Upper lobe of right lung (tissue), 1 donor: ENCODE results near the gene NUDT5. TPM values are rescaled to one million over a fixed set of nuclear protein-coding genes. Genes with fewer than 3 reads are reported as not detected.

Experiments used
- ATAC-seq: fragments of 200-7000 bp; cut with Tn5 transposase; one replicate; pipeline ENCODE4 v1.9.1; 2020; ENCODE audit warnings: mild to moderate bottlenecking, moderate library complexity
- DNase-seq: peaks from one replicate; pipeline ENCODE4 v3.0.0-alpha.2; 2020
- H3K27ac ChIP-seq: fragments of 200-600 bp; one replicate; pipeline ENCODE4 v1.8.0; 2022
- H3K27me3 ChIP-seq: fragments of 200-600 bp; one replicate; pipeline ENCODE4 v1.8.0; 2022; ENCODE audit warnings: mild to moderate bottlenecking
- H3K36me3 ChIP-seq: fragments of 200-600 bp; one replicate; pipeline ENCODE4 v1.8.0; 2022
- H3K4me1 ChIP-seq: fragments of 200-600 bp; one replicate; pipeline ENCODE4 v1.8.0; 2022
- H3K4me3 ChIP-seq: fragments of 200-600 bp; one replicate; pipeline ENCODE4 v1.8.0; 2022; ENCODE audit warnings: mild to moderate bottlenecking
- H3K9me3 ChIP-seq: fragments of 200-600 bp; one replicate; pipeline ENCODE4 v1.8.0; 2022
- CTCF ChIP-seq: fragments of 200-600 bp; IDR thresholded peaks from one replicate; pipeline ENCODE4 v1.8.0; 2022; ENCODE audit warnings: antibody characterized with exemption
- intact Hi-C: fragments of 100-400 bp; cut with DNase I; formaldehyde crosslinking; loops from one replicate; pipeline ENCODE4 v1.11.0; 2022
- long read RNA-seq: library from polyadenylated mRNA; unstranded; transcript quantifications from one replicate; pipeline ENCODE4 v2.0.0, GENCODE V29; 2021
- total RNA-seq: library from RNA; stranded (reverse); fragmentation: NEBNext Ultra II Directional; extraction: Animal tissue kit (Norgen Biotek cat#: 25700); gene quantifications from one replicate; pipeline ENCODE4 v1.2.1, GENCODE V29; 2021
- donor health status: DM: no; HTN: yes; CAD: no; lungs with severe emphysema.

The NUDT5 gene
- total RNA-seq = 49.9 TPM
- long read RNA-seq, partial matches to known transcripts = 1 of 8 reads
- long read RNA-seq, other reads (novel, unspliced or antisense) = 7 of 8 reads

- peak; percentile 94 for DNase-seq
- intact Hi-C loops = no loop called here
- Histone ChIP-seq H3K36me3 (peaks cover 21% of the 10 kb centered on the region), H3K4me1 (peaks cover 47% of the 10 kb centered on the region), H3K4me3 (peak within 1 kb of the TSS; percentile 97), H3K27me3 (no peaks in the 10 kb centered on the region), H3K27ac (peak within 1 kb of the TSS; percentile 95), H3K9me3 (no peaks in the 10 kb centered on the region)
- ATAC-seq = peak; percentile 97
- no peak for TF ChIP-seq CTCF
These were observed at the start of gene NUDT5, which contains the start of gene CDC123 for GRCh38 chr10:12195603-12196506. TSS of gene NUDT5 (minus strand) at chr10:12195891. CDS start at chr10:12186291, 9,600 bp downstream. TSS of gene CDC123 (plus strand) at chr10:12196188. CDS start at chr10:12196246, 58 bp downstream.

- no peak for TF ChIP-seq CTCF
- Histone ChIP-seq H3K4me3 (no peak overlapping the region), H3K4me1 (peaks cover 17% of the 10 kb centered on the region), H3K27me3 (no peaks in the 10 kb centered on the region), H3K36me3 (peaks cover 44% of the 10 kb centered on the region), H3K9me3 (no peaks in the 10 kb centered on the region), H3K27ac (no peak overlapping the region)
- peak; percentile 62 for ATAC-seq
- intact Hi-C loops = no loop called here
- no peak for DNase-seq
These were observed 48.4 kb upstream of the NUDT5 start for GRCh38 chr10:12243864-12244620.

- H3K36me3 ChIP-seq = peaks cover 56% of the 10 kb centered on the region
- no peaks in the 10 kb centered on the region for H3K9me3 ChIP-seq
- H3K4me3 ChIP-seq = no peak overlapping the region
- no peaks in the 10 kb centered on the region for H3K27me3 ChIP-seq
- intact Hi-C loops = no loop called here
- H3K4me1 ChIP-seq = peaks cover 17% of the 10 kb centered on the region
- TF ChIP-seq CTCF = no peak
- DNase-seq (no peak), ATAC-seq (peak; percentile 87)
- H3K27ac ChIP-seq = peak overlapping the region; percentile 72
These were observed 46.3 kb upstream of the NUDT5 start for GRCh38 chr10:12241810-12242529.

- no peak for TF ChIP-seq CTCF
- Histone ChIP-seq H3K36me3 (peaks cover 49% of the 10 kb centered on the region), H3K9me3 (no peaks in the 10 kb centered on the region), H3K4me1 (peaks cover 27% of the 10 kb centered on the region), H3K4me3 (no peak overlapping the region), H3K27ac (no peak overlapping the region), H3K27me3 (no peaks in the 10 kb centered on the region)
- ATAC-seq (no peak), DNase-seq (no peak)
- intact Hi-C loops = no loop called here
These were observed 43.1 kb upstream of the NUDT5 start for GRCh38 chr10:12238821-12239220.
